SU-DHL-6 (cell line): ENCODE results near the gene APOB.

Experiments
- EZH2phosphoT487 ChIP-seq: fragments of 200-600 bp; sonication (generic), shearing (Covaris generic); conservative IDR thresholded peaks from 2 replicates; pipeline ENCODE4 v1.6.1; 2018; ENCODE audit warnings: mild to moderate bottlenecking, antibody characterized with exemption, low read length, moderate library complexity, mixed read lengths
- TF ChIP-seq, protein P1 (sequence below): fragments of 200-600 bp; sonication (generic); IDR thresholded peaks from one replicate; pipeline ENCODE4 v1.5.1; 2017; ENCODE audit warnings: antibody characterized with exemption, mild to moderate bottlenecking, low read length, moderate library complexity; ENCODE audit not compliant: insufficient read depth, poor library complexity, severe bottlenecking

GRCh38 chr2:20990442-20991430 is 53.1 kb downstream of the APOB start:
- TF ChIP-seq, protein P1, sequence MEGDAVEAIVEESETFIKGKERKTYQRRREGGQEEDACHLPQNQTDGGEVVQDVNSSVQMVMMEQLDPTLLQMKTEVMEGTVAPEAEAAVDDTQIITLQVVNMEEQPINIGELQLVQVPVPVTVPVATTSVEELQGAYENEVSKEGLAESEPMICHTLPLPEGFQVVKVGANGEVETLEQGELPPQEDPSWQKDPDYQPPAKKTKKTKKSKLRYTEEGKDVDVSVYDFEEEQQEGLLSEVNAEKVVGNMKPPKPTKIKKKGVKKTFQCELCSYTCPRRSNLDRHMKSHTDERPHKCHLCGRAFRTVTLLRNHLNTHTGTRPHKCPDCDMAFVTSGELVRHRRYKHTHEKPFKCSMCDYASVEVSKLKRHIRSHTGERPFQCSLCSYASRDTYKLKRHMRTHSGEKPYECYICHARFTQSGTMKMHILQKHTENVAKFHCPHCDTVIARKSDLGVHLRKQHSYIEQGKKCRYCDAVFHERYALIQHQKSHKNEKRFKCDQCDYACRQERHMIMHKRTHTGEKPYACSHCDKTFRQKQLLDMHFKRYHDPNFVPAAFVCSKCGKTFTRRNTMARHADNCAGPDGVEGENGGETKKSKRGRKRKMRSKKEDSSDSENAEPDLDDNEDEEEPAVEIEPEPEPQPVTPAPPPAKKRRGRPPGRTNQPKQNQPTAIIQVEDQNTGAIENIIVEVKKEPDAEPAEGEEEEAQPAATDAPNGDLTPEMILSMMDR: no peak
- no peak for TF ChIP-seq EZH2phosphoT487
